Choroid plexus epithelial cell (primary cell): Measurements from ENCODE around the gene FGGY.

Experiments
- DNase-seq: peaks from one replicate; pipeline ENCODE4 v3.0.0-alpha.2; 2010; ENCODE audit warnings: low read depth
- H3K4me3 ChIP-seq: 2 replicates; pipeline ENCODE4 v1.5.1; 2011; ENCODE audit warnings: low read depth, mild to moderate bottlenecking, control low read depth, low read length, moderate library complexity
- CTCF ChIP-seq: conservative IDR thresholded peaks from 2 replicates; pipeline ENCODE4 v1.5.1; 2011; ENCODE audit warnings: low read depth, mild to moderate bottlenecking, control low read depth, inconsistent platforms, low read length, moderate library complexity

FGGY gene

DNA sequence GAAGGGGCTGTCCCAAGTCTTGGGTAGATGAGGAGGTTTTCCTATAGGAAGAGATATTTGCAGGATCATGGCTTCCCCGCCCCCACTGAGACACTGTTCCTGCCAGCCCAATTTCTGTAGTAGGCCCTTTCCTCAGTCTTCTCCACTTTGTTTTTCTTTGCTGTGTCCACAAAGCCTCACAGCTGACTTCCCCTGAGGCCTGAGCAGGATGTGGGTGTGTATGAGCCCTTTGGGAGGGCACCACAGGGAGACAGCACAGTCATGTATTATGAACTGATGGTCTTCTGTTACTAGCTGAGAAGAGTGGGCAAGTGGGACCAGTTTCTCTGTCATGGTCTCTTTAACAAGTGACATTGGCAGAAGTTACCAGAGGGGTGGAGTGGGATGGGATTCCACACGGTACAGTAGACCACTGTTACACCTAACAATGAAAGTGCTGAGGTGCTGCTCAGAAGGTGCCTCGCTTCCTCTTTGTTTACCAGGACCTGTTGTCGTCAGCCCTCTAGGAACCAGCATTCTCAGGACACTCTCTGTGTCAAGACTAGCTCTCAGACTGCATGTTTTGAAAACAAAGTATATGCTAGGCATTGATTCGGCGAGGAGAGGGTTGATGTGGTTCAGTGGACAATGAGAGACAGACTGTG lies 264.0 kb downstream of the FGGY start:
- H3K4me3 ChIP-seq = no peak overlapping the region
- no peak for TF ChIP-seq CTCF
- DNase-seq = peak; percentile 34

GRCh38 chr1:59561796-59562195 lies 264.9 kb downstream of the FGGY start:
- DNase-seq = no peak
- H3K4me3 ChIP-seq = no peak overlapping the region
- no peak for TF ChIP-seq CTCF

DNA sequence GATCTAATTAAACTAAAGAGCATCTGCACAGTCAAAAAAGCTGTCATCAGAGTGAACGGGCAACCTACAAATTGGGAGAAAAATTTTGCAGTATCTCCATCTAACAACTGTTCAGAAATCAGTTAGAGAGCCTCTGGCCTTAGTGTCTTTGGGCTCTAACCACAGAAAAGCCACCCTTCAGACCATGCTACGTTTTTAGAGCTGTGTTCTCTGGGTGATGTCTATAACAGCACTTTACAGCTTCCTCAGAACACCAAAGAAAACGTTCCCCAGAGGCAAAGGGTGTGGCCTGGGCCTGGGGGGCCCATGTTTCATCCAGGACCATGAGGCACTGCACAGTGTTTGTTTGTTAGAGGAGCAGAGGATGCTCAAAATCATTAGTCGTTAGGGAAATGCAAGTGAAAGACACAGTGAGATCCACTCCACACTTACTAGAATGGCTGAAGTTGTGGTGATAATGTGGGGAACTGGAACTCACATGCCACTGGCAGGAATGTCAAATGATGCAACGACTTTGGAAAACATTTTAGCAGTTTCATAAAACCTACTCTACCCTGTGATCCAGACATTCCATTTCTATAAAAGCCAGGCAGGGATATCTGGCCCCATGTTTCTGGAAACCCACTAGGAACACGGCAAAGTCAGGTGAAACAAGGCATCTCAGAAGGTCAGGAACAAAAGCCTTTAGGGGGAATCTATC lies 267.4 kb downstream of the FGGY start:
- H3K4me3 ChIP-seq = no peak overlapping the region
- no peak for TF ChIP-seq CTCF
- DNase-seq = no peak

GRCh38 chr1:59565611-59566410 lies 268.9 kb downstream of the FGGY start:
- TF ChIP-seq CTCF = no peak
- peak; percentile 94 for DNase-seq
- H3K4me3 ChIP-seq = peak overlapping the region; percentile 22

DNA sequence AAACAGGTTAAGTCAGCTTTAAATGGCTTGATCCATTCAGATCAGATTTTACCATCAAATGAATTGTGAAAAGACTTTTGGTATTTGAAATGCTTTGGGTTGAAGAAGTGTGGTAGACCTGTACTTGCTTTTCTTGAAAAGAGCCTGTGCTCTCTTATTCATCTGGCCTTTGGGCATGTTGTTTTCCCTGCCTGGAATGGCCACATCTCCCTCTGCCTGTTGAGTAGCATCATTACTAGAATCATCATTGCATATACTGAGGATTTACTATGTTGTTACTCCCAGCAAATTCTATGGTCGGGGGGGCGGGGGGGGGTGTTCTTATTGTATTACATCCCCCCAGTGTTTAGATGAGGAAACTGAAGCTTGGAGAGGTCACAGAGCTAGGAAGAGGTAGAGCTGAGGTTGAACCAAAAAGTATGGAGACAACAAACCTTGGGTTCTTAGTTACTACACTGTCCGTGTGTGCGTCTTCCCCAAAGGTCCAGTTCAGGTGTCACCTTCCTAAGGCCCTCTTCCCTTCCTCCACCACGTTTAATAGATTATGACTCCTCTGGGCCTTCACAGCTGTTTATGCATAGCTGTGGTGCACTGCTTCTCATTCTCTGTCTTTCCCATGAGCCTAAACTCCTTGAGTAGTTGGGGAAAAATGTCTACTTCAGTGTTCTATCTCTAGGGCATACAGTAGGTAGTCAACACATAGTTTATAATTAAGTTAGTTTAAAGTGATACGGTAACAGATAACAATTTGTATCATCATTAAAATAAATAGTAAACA lies 271.5 kb downstream of the FGGY start:
- H3K4me3 ChIP-seq = no peak overlapping the region
- TF ChIP-seq CTCF = peak; percentile 55
- DNase-seq = peak; percentile 65

GRCh38 chr1:59569198-59569597 lies 272.3 kb downstream of the FGGY start:
- no peak for TF ChIP-seq CTCF
- no peak overlapping the region for H3K4me3 ChIP-seq
- no peak for DNase-seq
